H9 (cell line): ENCODE data around the gene KIF16B. TPM values are rescaled to one million over a fixed set of nuclear protein-coding genes. Genes with fewer than 3 reads are reported as not detected.

Experiments used
- DNase-seq: peaks from one replicate; pipeline ENCODE4 v3.0.0-alpha.2; 2017
- H2AFZ ChIP-seq: one replicate; pipeline ENCODE4 v1.6.1; 2013; ENCODE audit warnings: mild to moderate bottlenecking, low read length, control low read depth, moderate library complexity
- H2AK5ac ChIP-seq: 2 replicates; pipeline ENCODE4 v1.6.1; 2013; ENCODE audit warnings: low read length, control low read depth, mixed read lengths; ENCODE audit not compliant: insufficient read length
- H2BK120ac ChIP-seq: one replicate; pipeline ENCODE4 v1.6.1; 2013; ENCODE audit warnings: low read depth, mild to moderate bottlenecking, low read length, control low read depth, inconsistent platforms; ENCODE audit not compliant: poor library complexity, severe bottlenecking
- H2BK12ac ChIP-seq: 2 replicates; pipeline ENCODE4 v1.6.1; 2013; ENCODE audit warnings: low read length, control low read depth, mixed read lengths, low read depth; ENCODE audit not compliant: insufficient read length
- H2BK15ac ChIP-seq: 2 replicates; pipeline ENCODE4 v1.6.1; 2013; ENCODE audit warnings: low read depth, low read length, control low read depth
- H2BK20ac ChIP-seq: one replicate; pipeline ENCODE4 v1.6.1; 2013; ENCODE audit warnings: low read depth, mild to moderate bottlenecking, low read length, control low read depth, inconsistent platforms; ENCODE audit not compliant: poor library complexity, severe bottlenecking
- H2BK5ac ChIP-seq: 2 replicates; pipeline ENCODE4 v1.6.1; 2013; ENCODE audit warnings: low read length, control low read depth, mixed read lengths; ENCODE audit not compliant: insufficient read length
- H3K14ac ChIP-seq: 2 replicates; pipeline ENCODE4 v1.6.1; 2013; ENCODE audit warnings: low read length, control low read depth; ENCODE audit not compliant: insufficient read depth
- H3K18ac ChIP-seq: 2 replicates; pipeline ENCODE4 v1.6.1; 2013; ENCODE audit warnings: low read depth, mild to moderate bottlenecking, mixed read lengths, low read length, control low read depth; ENCODE audit not compliant: insufficient read length
- H3K23ac ChIP-seq: 2 replicates; pipeline ENCODE4 v1.6.1; 2013; ENCODE audit warnings: low read length, control low read depth, mixed read lengths, low read depth; ENCODE audit not compliant: insufficient read length
- H3K23me2 ChIP-seq: 2 replicates; pipeline ENCODE4 v1.6.1; 2013; ENCODE audit warnings: low read depth, mild to moderate bottlenecking, mixed read lengths, low read length, control low read depth; ENCODE audit not compliant: insufficient read length, poor library complexity, severe bottlenecking
- H3K27ac ChIP-seq: 2 replicates; pipeline ENCODE4 v1.5.1; 2013; ENCODE audit warnings: low read length, control low read depth, mixed read lengths, low read depth; ENCODE audit not compliant: insufficient read length
- H3K27me3 ChIP-seq: 2 replicates; pipeline ENCODE4 v1.6.1; 2013; ENCODE audit warnings: low read length, control low read depth, inconsistent platforms; ENCODE audit not compliant: insufficient read depth
- H3K4ac ChIP-seq: 2 replicates; pipeline ENCODE4 v1.6.1; 2013; ENCODE audit warnings: low read depth, mild to moderate bottlenecking, control low read depth, inconsistent platforms, low read length, moderate library complexity
- H3K4me1 ChIP-seq: 2 replicates; pipeline ENCODE4 v1.6.1; 2013; ENCODE audit warnings: low read length, control low read depth, inconsistent platforms; ENCODE audit not compliant: insufficient read depth
- H3K4me2 ChIP-seq: 2 replicates; pipeline ENCODE4 v1.6.1; 2013; ENCODE audit warnings: low read length, control low read depth, mixed read lengths; ENCODE audit not compliant: insufficient read length, insufficient read depth
- H3K56ac ChIP-seq: 2 replicates; pipeline ENCODE4 v1.6.1; 2013; ENCODE audit warnings: low read depth, mild to moderate bottlenecking, mixed read lengths, low read length, control low read depth; ENCODE audit not compliant: insufficient read length
- H3K79me1 ChIP-seq: 2 replicates; pipeline ENCODE4 v1.6.1; 2013; ENCODE audit warnings: low read depth, mild to moderate bottlenecking, moderate library complexity, low read length, control low read depth, inconsistent platforms; ENCODE audit not compliant: insufficient read depth, poor library complexity, severe bottlenecking
- H3K79me2 ChIP-seq: 2 replicates; pipeline ENCODE4 v1.6.1; 2013; ENCODE audit warnings: low read length, control low read depth, inconsistent platforms; ENCODE audit not compliant: insufficient read depth
- H3K9ac ChIP-seq: 2 replicates; pipeline ENCODE4 v1.6.1; 2013; ENCODE audit warnings: low read length, control low read depth, mixed read lengths; ENCODE audit not compliant: insufficient read length; ENCODE audit errors: extremely low read depth
- H3K9me3 ChIP-seq: one replicate; pipeline ENCODE4 v1.6.1; 2013; ENCODE audit warnings: low read depth, low read length, inconsistent platforms; ENCODE audit not compliant: control insufficient read depth
- H3T11ph ChIP-seq: one replicate; pipeline ENCODE4 v1.6.1; 2013; ENCODE audit warnings: mild to moderate bottlenecking, low read length, control low read depth, inconsistent platforms
- H4K20me1 ChIP-seq: one replicate; pipeline ENCODE4 v1.6.1; 2013; ENCODE audit not compliant: control insufficient read depth, insufficient read length, insufficient read depth
- H4K5ac ChIP-seq: 2 replicates; pipeline ENCODE4 v1.6.1; 2013; ENCODE audit warnings: low read depth, mild to moderate bottlenecking, mixed read lengths, low read length, control low read depth; ENCODE audit not compliant: insufficient read length
- H4K8ac ChIP-seq: replicated peaks from 2 replicates; pipeline ENCODE4 v1.6.1; 2013; ENCODE audit warnings: low read length, control low read depth, mixed read lengths, low read depth; ENCODE audit not compliant: insufficient read length
- H4K91ac ChIP-seq: 2 replicates; pipeline ENCODE4 v1.6.1; 2013; ENCODE audit warnings: low read depth, mild to moderate bottlenecking, moderate library complexity, mixed read lengths, low read length, control low read depth; ENCODE audit not compliant: insufficient read length
- H3K27ac Mint-ChIP-seq, 3 experiments: 2 replicates in 2 of 3; 3 replicates in 1 of 3; pipeline ENCODE4 v1.8.0; 2020 to 2021; ENCODE audit warnings: mixed read lengths in 3 of 3, mild to moderate bottlenecking in 1 of 3, moderate library complexity in 1 of 3
- H3K27me3 Mint-ChIP-seq: 2 replicates; pipeline ENCODE4 v1.8.0; 2021; ENCODE audit warnings: low read depth, mild to moderate bottlenecking, moderate library complexity, mixed read lengths
- H3K36me3 Mint-ChIP-seq, 3 experiments: 2 replicates in 2 of 3; 3 replicates in 1 of 3; pipeline ENCODE4 v1.8.0; 2020 to 2021; ENCODE audit warnings: low read depth in 3 of 3, mixed read lengths in 3 of 3; ENCODE audit not compliant: insufficient read depth in 1 of 3
- H3K4me1 Mint-ChIP-seq, 2 experiments: 2 replicates each; pipeline ENCODE4 v1.8.0; 2020; ENCODE audit warnings: mixed read lengths in 2 of 2
- H3K4me3 Mint-ChIP-seq, 2 experiments: 2 replicates in 1 of 2; 3 replicates in 1 of 2; pipeline ENCODE4 v1.8.0; 2020 to 2021; ENCODE audit warnings: mild to moderate bottlenecking in 2 of 2, mixed read lengths in 2 of 2, moderate library complexity in 1 of 2
- H3K9me3 Mint-ChIP-seq, 2 experiments: 2 replicates in 1 of 2; 3 replicates in 1 of 2; pipeline ENCODE4 v1.8.0; 2020; ENCODE audit warnings: mild to moderate bottlenecking in 2 of 2, mixed read lengths in 2 of 2, moderate library complexity in 1 of 2
- WGBS: extraction: QIAGEN DNeasy Blood & Tissue Kit; methylation state at CpG from one replicate; pipeline ENCODE4 v1.1.7; 2013; ENCODE audit warnings: missing lambda C conversion rate, low lambda C conversion rate, mixed read lengths; ENCODE audit not compliant: insufficient read length; ENCODE audit errors: extremely low coverage; 5-methylcytosine and 5-hydroxymethylcytosine counted together
- total RNA-seq: library from RNA; stranded (reverse); gene quantifications from 2 replicates; pipeline ENCODE4 v1.2.1, GENCODE V29; 2021
- TF ChIP-seq, protein P1 (sequence below): fragments of 200-600 bp; sonication (generic); conservative IDR thresholded peaks from 3 replicates; pipeline ENCODE4 v1.8.0; 2021; ENCODE audit warnings: antibody characterized with exemption, mild to moderate bottlenecking

The KIF16B gene
- total RNA-seq, 1 experiment from 2014 or later: 7.4 TPM

DNA sequence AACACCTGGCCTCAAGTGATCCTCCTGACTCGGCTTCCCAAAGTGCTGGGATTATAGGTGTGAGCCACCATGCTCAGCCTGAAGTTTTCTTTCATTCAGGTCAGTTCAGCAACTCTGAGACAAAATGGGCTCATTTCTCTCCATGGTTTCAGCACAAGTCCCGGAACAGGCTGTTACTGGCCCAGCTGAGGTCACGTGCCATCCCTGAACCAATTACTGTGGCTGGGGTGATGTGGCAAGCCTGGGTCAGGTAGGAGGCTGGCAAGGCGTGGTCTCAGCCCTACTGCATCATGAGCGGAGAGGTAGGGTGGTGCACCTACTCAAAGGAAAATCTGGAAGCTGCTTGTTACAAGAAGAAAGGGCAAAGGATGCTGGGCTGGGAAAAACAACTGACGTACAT lies 326.4 kb downstream of the KIF16B start:
- Histone ChIP-seq H2BK5ac (no peak overlapping the region), H3K23me2 (no peaks in the 10 kb centered on the region), H3K9me3 (no peaks in the 10 kb centered on the region), H3K18ac (no peak overlapping the region), H3K27ac (no peak overlapping the region), H3K79me1 (no peaks in the 10 kb centered on the region), H3K23ac (no peak overlapping the region), H3K9ac (no peak overlapping the region), H2BK12ac (no peak overlapping the region), H3K56ac (no peak overlapping the region), H2BK120ac (no peak overlapping the region), H3K4me2 (no peak overlapping the region), H2BK20ac (no peak overlapping the region), H3K14ac (no peak overlapping the region), H4K8ac (no peak overlapping the region), H3T11ph (no peak overlapping the region), H4K20me1 (no peaks in the 10 kb centered on the region), H4K91ac (no peak overlapping the region), H4K5ac (no peak overlapping the region), H3K4me1 (no peaks in the 10 kb centered on the region), H3K4ac (no peak overlapping the region), H3K79me2 (no peaks in the 10 kb centered on the region), H2AK5ac (no peak overlapping the region), H2BK15ac (no peak overlapping the region), H2AFZ (no peak overlapping the region), H3K27me3 (no peaks in the 10 kb centered on the region)
- Mint-ChIP-seq H3K36me3 (no peaks in the 10 kb centered on the region), H3K27me3 (peaks cover 2% of the 10 kb centered on the region; the same call in 1 of the 2 replicates), H3K27ac (no peak overlapping the region), H3K4me3 (no peak overlapping the region), H3K4me1 (no peaks in the 10 kb centered on the region), H3K9me3 (no peaks in the 10 kb centered on the region)
- TF ChIP-seq, protein P1, sequence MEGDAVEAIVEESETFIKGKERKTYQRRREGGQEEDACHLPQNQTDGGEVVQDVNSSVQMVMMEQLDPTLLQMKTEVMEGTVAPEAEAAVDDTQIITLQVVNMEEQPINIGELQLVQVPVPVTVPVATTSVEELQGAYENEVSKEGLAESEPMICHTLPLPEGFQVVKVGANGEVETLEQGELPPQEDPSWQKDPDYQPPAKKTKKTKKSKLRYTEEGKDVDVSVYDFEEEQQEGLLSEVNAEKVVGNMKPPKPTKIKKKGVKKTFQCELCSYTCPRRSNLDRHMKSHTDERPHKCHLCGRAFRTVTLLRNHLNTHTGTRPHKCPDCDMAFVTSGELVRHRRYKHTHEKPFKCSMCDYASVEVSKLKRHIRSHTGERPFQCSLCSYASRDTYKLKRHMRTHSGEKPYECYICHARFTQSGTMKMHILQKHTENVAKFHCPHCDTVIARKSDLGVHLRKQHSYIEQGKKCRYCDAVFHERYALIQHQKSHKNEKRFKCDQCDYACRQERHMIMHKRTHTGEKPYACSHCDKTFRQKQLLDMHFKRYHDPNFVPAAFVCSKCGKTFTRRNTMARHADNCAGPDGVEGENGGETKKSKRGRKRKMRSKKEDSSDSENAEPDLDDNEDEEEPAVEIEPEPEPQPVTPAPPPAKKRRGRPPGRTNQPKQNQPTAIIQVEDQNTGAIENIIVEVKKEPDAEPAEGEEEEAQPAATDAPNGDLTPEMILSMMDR: no peak
- no CpG with 5 or more reads among the region's 6 CpGs for WGBS
- no peak for DNase-seq
